Tibial artery (tissue), 4 donors: ENCODE data around the gene MED25.

Experiments used
- DNase-seq, 2 donors: peaks; one replicate each; pipeline ENCODE4 v3.0.0-alpha.2; 2019
- H3K27ac ChIP-seq, 2 donors: fragments of 200-600 bp; sonication (generic) in 1 of 2; 1 replicate in 1 of 2; 2 replicates in 1 of 2; pipeline ENCODE4 v1.5.1; 2018 to 2019; ENCODE audit warnings: mild to moderate bottlenecking in 1 of 2
- H3K27me3 ChIP-seq, 2 donors: fragments of 200-600 bp; sonication (generic) in 1 of 2; one replicate each; pipeline versions ENCODE4 v1.5.1 to v1.6.0; 2016 to 2019
- H3K36me3 ChIP-seq, 3 donors: fragments of 200-600 bp; sonication (generic) in 2 of 3; one replicate each; pipeline ENCODE4 v1.5.1; 2016 to 2019; ENCODE audit warnings: mild to moderate bottlenecking in 2 of 3
- H3K4me1 ChIP-seq, 4 donors: fragments of 200-600 bp; sonication (generic) in 2 of 4; 1 replicate in 3 of 4; 2 replicates in 1 of 4; pipeline ENCODE4 v1.5.1; 2016 to 2019
- H3K4me3 ChIP-seq, 2 donors: fragments of 200-600 bp; sonication (generic) in 1 of 2; 1 replicate in 1 of 2; 2 replicates in 1 of 2; pipeline ENCODE4 v1.5.1; 2018 to 2019; ENCODE audit warnings: mild to moderate bottlenecking in 2 of 2
- H3K9me3 ChIP-seq, 3 donors: fragments of 200-600 bp; sonication (generic) in 1 of 3; one replicate each; pipeline ENCODE4 v1.5.1; 2016 to 2019
- CTCF ChIP-seq, 2 experiments: fragments of 200-600 bp in 1 of 2; fragments of 450-650 bp in 1 of 2; IDR thresholded peaks; one replicate each; pipeline ENCODE4 v1.5.1; 2017 to 2019; ENCODE audit warnings: antibody characterized with exemption in 2 of 2, mild to moderate bottlenecking in 1 of 2, moderate library complexity in 1 of 2
- intact Hi-C: fragments of 100-400 bp; cut with DNase I; formaldehyde crosslinking; loops from one replicate; pipeline ENCODE4 v1.15.0; 2023; ENCODE audit warnings: low total_unique reads

MED25 gene

GRCh38 chr19:49774969-49775368, 43.1 kb upstream of the MED25 start:
- no peak overlapping the region for H3K4me3 ChIP-seq
- peaks cover 0 to 19% (median 14%) of the 10 kb centered on the region in 3 donors for H3K36me3 ChIP-seq
- H3K27me3 ChIP-seq = no peaks in the 10 kb centered on the region
- H3K4me1 ChIP-seq = no peaks in the 10 kb centered on the region
- H3K27ac ChIP-seq = no peak overlapping the region
- no peaks in the 10 kb centered on the region for H3K9me3 ChIP-seq
- TF ChIP-seq CTCF (IDR thresholded peaks at IDR 0.05) = no peak
- intact Hi-C loops = no loop called here
- DNase-seq = no peak

GRCh38 chr19:49775742-49776370, 42.2 kb upstream of the MED25 start:
- DNase-seq = no peak
- Histone ChIP-seq H3K36me3 (peaks cover 0 to 19% (median 14%) of the 10 kb centered on the region in 3 donors), H3K9me3 (no peaks in the 10 kb centered on the region), H3K27me3 (no peaks in the 10 kb centered on the region), H3K4me3 (no peak overlapping the region), H3K27ac (no peak overlapping the region), H3K4me1 (no peaks in the 10 kb centered on the region)
- intact Hi-C loops = no loop called here
- no peak for TF ChIP-seq CTCF (IDR thresholded peaks at IDR 0.05)

DNA sequence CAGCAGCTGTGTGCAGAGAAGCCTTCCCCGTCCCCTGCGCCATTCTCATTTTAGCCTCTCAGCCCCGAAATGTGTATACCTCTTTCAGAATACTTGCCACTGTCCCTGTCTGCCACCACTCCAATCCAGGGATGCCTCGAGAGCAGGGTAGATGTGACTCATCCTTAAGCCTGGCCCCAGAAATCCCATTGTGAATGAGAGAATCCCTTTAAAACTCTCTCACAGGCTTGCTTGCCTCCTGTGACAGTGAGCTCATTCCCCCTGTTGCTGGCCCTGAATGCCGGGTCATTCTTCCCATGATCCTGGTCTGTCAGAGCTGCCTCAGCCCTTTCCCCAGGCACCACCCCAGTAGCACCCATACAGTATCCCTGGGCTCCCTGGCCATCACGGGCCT, 41.7 kb upstream of the MED25 start:
- intact Hi-C loops = no loop called here
- Histone ChIP-seq H3K9me3 (no peaks in the 10 kb centered on the region), H3K36me3 (peaks cover 0 to 20% (median 15%) of the 10 kb centered on the region in 3 donors), H3K4me1 (no peaks in the 10 kb centered on the region), H3K4me3 (no peak overlapping the region), H3K27ac (no peak overlapping the region), H3K27me3 (no peaks in the 10 kb centered on the region)
- no peak for DNase-seq
- no peak for TF ChIP-seq CTCF (IDR thresholded peaks at IDR 0.05)

DNA sequence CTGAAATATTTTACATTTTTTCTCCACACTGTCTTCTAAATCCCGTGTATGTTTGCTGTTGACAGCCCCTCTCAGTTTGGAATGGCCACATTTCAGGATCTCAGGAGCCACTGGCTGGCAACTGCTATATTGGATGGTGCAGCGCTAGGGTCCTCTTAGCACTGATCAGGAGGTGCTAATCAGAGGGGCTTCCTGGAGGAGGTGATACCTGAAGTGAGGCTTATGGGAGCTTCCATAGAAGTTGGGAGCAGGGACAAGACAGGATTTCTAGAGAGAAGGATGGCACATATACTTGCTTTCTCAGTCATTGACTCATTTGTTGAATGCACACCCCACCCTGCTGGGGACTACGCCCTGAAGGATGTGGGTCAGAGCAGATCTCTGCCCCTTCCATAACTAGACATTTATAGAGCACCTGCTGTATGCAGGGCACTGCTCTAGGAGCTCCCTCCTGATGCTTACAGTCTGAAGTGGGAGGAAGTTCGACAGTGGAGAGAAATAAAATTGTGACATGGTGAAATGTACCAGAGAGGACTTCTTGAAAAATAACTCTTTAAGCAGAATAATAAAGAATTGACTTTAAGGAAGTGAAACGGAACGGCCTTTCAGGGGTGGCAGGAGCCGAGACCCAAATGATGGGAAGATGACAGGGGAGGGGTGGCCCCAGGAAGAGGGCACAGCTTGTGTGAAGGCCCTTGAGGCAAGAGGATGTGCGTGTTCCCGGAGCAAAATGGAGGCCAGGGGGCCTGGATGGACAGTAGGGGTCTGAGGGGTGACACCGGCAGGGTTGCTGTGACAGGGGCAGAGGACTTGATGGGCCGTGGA, 38.1 kb upstream of the MED25 start:
- H3K4me1 ChIP-seq = no peaks in the 10 kb centered on the region
- H3K9me3 ChIP-seq = no peaks in the 10 kb centered on the region
- H3K27ac ChIP-seq = no peak overlapping the region
- intact Hi-C loops = no loop called here
- no peaks in the 10 kb centered on the region for H3K27me3 ChIP-seq
- DNase-seq = no peak
- no peak for TF ChIP-seq CTCF (IDR thresholded peaks at IDR 0.05)
- peaks cover 18 to 46% (median 44%) of the 10 kb centered on the region in 3 donors for H3K36me3 ChIP-seq
- no peak overlapping the region for H3K4me3 ChIP-seq

- intact Hi-C loops = no loop called here
- no peak overlapping the region for H3K4me3 ChIP-seq
- no peak overlapping the region for H3K27ac ChIP-seq
- no peaks in the 10 kb centered on the region for H3K4me1 ChIP-seq
- H3K9me3 ChIP-seq = no peaks in the 10 kb centered on the region
- H3K36me3 ChIP-seq = peaks cover 18 to 49% (median 36%) of the 10 kb centered on the region in 3 donors
- no peak for DNase-seq
- no peaks in the 10 kb centered on the region for H3K27me3 ChIP-seq
- no peak for TF ChIP-seq CTCF (IDR thresholded peaks at IDR 0.05)
Measured at GRCh38 chr19:49780861-49781260, 37.2 kb upstream of the MED25 start.
